GM12878 (cell line): ENCODE results near the gene RCC2. TPM values are rescaled to one million over a fixed set of nuclear protein-coding genes. Genes with fewer than 3 reads are reported as not detected.

Source experiments
- ATAC-seq: fragments of 200-7000 bp; cut with Tn5 transposase; 3 replicates; pipeline ENCODE4 v1.9.1; 2020; ENCODE audit warnings: mild to moderate bottlenecking, moderate library complexity
- BruUV-seq: library from RNA; stranded (reverse); fragments of 400-500 nt; replicated peaks from 2 replicates; lab custom pipeline; 2021; lab: Mats Ljungman, UMichigan
- CTCF ChIA-PET: fragments of 300-600 bp; sonication (Branson Sonifier 250); formaldehyde crosslinking; extraction: SDS; loops from one replicate; lab custom pipeline; 2021; ENCODE audit warnings: inconsistent platforms; lab: Yijun Ruan, JAX
- POLR2A ChIA-PET: fragments of 350-600 bp; formaldehyde crosslinking; extraction: SDS; loops from one replicate; lab custom pipeline; 2021; ENCODE audit warnings: inconsistent platforms; lab: Charles Lee
- RAD21 ChIA-PET: fragments of 300-600 bp; sonication (Branson Sonifier 250); formaldehyde crosslinking; loops from one replicate; lab custom pipeline; 2023; ENCODE audit warnings: antibody characterized with exemption; ENCODE audit not compliant: unreplicated experiment; lab: Charles Lee
- SMC1A ChIA-PET: fragments of 300-600 bp; sonication (Branson Sonifier 250); formaldehyde crosslinking; loops from one replicate; lab custom pipeline; 2023; ENCODE audit not compliant: unreplicated experiment, uncharacterized antibody; lab: Charles Lee
- DNase-seq: peaks from one replicate; pipeline ENCODE4 v3.0.0-alpha.2; 2011; ENCODE audit warnings: low read depth, low spot score
- FAIRE-seq: peaks from 3 replicates; lab custom pipeline; 2011; peaks lifted over from hg19 to GRCh38; lab: Jason Lieb, UNC
- H2AFZ ChIP-seq: 2 replicates; pipeline ENCODE4 v1.6.0; 2011; ENCODE audit warnings: low read depth, low read length, control low read depth; ENCODE audit not compliant: control insufficient read depth
- H3K27ac ChIP-seq: 2 replicates; pipeline ENCODE4 v1.5.1; 2011; ENCODE audit warnings: control low read depth; ENCODE audit not compliant: control insufficient read depth, insufficient read depth
- H3K27me3 ChIP-seq, 2 experiments: replicated peaks in 1 of 2; 2 replicates each; pipeline versions ENCODE4 v1.6.0 to v1.6.1; 2011; ENCODE audit warnings: low read length in 1 of 2; ENCODE audit not compliant: control insufficient read depth in 2 of 2, insufficient read depth in 2 of 2
- H3K36me3 ChIP-seq, 2 experiments: 2 replicates each; pipeline ENCODE4 v1.5.1; 2011; ENCODE audit warnings: low read length in 1 of 2; ENCODE audit not compliant: control insufficient read depth in 2 of 2, insufficient read depth in 2 of 2
- H3K4me1 ChIP-seq: 2 replicates; pipeline ENCODE4 v1.6.1; 2011; ENCODE audit warnings: mild to moderate bottlenecking, low read length, moderate library complexity, mixed read lengths; ENCODE audit not compliant: control insufficient read depth, insufficient read depth
- H3K4me2 ChIP-seq: 2 replicates; pipeline ENCODE4 v1.6.0; 2011; ENCODE audit warnings: control low read depth; ENCODE audit not compliant: control insufficient read depth, insufficient read depth
- H3K4me3 ChIP-seq: fragments of 200-600 bp; sonication (generic); 2 replicates; pipeline ENCODE4 v1.5.1; 2016
- H3K79me2 ChIP-seq: 2 replicates; pipeline ENCODE4 v1.6.0; 2011; ENCODE audit warnings: low read length; ENCODE audit not compliant: control insufficient read depth, insufficient read depth
- H3K9ac ChIP-seq: 2 replicates; pipeline ENCODE4 v1.8.0; 2011; ENCODE audit warnings: low read length, control low read depth, mixed read lengths; ENCODE audit not compliant: control insufficient read depth, insufficient read depth
- H3K9me3 ChIP-seq: replicated peaks from 3 replicates; pipeline ENCODE4 v1.5.1; 2011; ENCODE audit warnings: mild to moderate bottlenecking, low read length; ENCODE audit not compliant: control insufficient read depth, insufficient read depth
- H4K20me1 ChIP-seq: 2 replicates; pipeline ENCODE4 v1.6.0; 2011; ENCODE audit not compliant: control insufficient read depth, insufficient read depth
- IKZF1 ChIP-seq: fragments of 450-650 bp; conservative IDR thresholded peaks from 2 replicates; pipeline ENCODE4 v1.6.1; 2017; ENCODE audit warnings: antibody characterized with exemption, mild to moderate bottlenecking
- JUNB ChIP-seq: IDR thresholded peaks from 2 replicates; pipeline ENCODE4 v1.6.1; 2016; ENCODE audit warnings: antibody characterized with exemption, mild to moderate bottlenecking
- NBN ChIP-seq: fragments of 450-650 bp; IDR thresholded peaks from 2 replicates; pipeline ENCODE4 v1.6.1; 2016
- NR2C2 ChIP-seq: IDR thresholded peaks from 2 replicates; pipeline ENCODE4 v1.6.1; 2011; ENCODE audit warnings: borderline replicate concordance, low read depth; ENCODE audit not compliant: control insufficient read depth, insufficient read length
- RB1 ChIP-seq: fragments of 450-650 bp; formaldehyde crosslinking; IDR thresholded peaks from 2 replicates; pipeline ENCODE4 v1.6.1; 2017; ENCODE audit warnings: mild to moderate bottlenecking, borderline replicate concordance
- SMAD5 ChIP-seq: IDR thresholded peaks from 2 replicates; pipeline ENCODE4 v1.6.1; 2016; ENCODE audit warnings: antibody characterized with exemption, low read depth
- SRF ChIP-seq, 2 experiments: IDR thresholded peaks; 2 replicates each; pipeline ENCODE4 v1.6.1; 2011; ENCODE audit warnings: low read depth in 2 of 2, low read length in 2 of 2, mild to moderate bottlenecking in 1 of 2, moderate library complexity in 1 of 2
- YBX1 ChIP-seq: fragments of 450-650 bp; IDR thresholded peaks from 2 replicates; pipeline ENCODE4 v1.6.1; 2016; ENCODE audit warnings: antibody characterized with exemption
- WGBS: methylation state at CpG from one replicate; pipeline ENCODE4 v1.1.6; 2016; ENCODE audit warnings: low lambda C conversion rate; ENCODE audit not compliant: insufficient replicate concordance, insufficient coverage; ENCODE audit errors: missing lambda C conversion rate; 5-methylcytosine and 5-hydroxymethylcytosine counted together
- in situ Hi-C: fragments of 300-500 bp; cut with MboI; formaldehyde crosslinking; loops from 9 replicates; pipeline ENCODE4 v1.14.3; 2018; ENCODE audit warnings: mixed read lengths
- intact Hi-C: fragments of 100-400 bp; cut with micrococcal nuclease; formaldehyde crosslinking; loops from one replicate; pipeline ENCODE4 v1.14.2; 2022; ENCODE audit not compliant: unreplicated experiment
- polyA plus RNA-seq, 11 experiments: library from polyadenylated mRNA; depleted of rRNA in 4 of 11; unstranded in 6 of 11; stranded (reverse) in 5 of 11; fragments of >200 nt; fragmentation: Nextera tagmentation in 4 of 11; fragmentation: Illumina TruSeq in 1 of 11; extraction: Ambion mirVana in 4 of 11; extraction: Trizol in 1 of 11; gene quantifications; 1 replicate in 1 of 11; 2 replicates in 10 of 11; pipeline versions ENCODE4 v1.2.1 to v1.2.3, GENCODE V29; 2011 to 2016; ENCODE audit warnings: inconsistent platforms in 2 of 11, missing spikeins in 2 of 11, low read depth in 1 of 11
- total RNA-seq, 4 experiments: library from RNA; depleted of rRNA in 3 of 4; stranded (reverse); fragments of >200 nt in 3 of 4; fragmentation: Illumina TruSeq in 1 of 4; extraction: Trizol in 1 of 4; gene quantifications; 2 replicates each; pipeline versions ENCODE4 v1.2.1 to v1.2.3, GENCODE V29; 2013 to 2021
- TF ChIP-seq, protein P1 (sequence below): fragments of 150-350 bp; IDR thresholded peaks from 2 replicates; pipeline ENCODE4 v1.6.1; 2014; ENCODE audit warnings: mild to moderate bottlenecking, low read depth, low read length

Gene RCC2
- total and polyA plus RNA-seq, 10 of the 15 experiments (the other 5 are each of a cell fraction or from before 2014, with no cell fraction given) = 10.7 to 176 (median 85.5) TPM

- no peak overlapping the region for H3K9ac ChIP-seq
- H3K4me3 ChIP-seq = no peak overlapping the region
- no peak overlapping the region for H3K27ac ChIP-seq
- no peaks in the 10 kb centered on the region; a peak in 1 of 4 replicates for H3K27me3 ChIP-seq
- no TSS peak for BruUV-seq
- DNase-seq (no peak), ATAC-seq (no peak), FAIRE-seq (no peak)
- ChIA-PET CTCF (no interaction called here), POLR2A (no interaction called here), RAD21 (no interaction called here), SMC1A (no interaction called here)
- no peaks in the 10 kb centered on the region for H3K4me1 ChIP-seq
- no peaks in the 10 kb centered on the region for H3K79me2 ChIP-seq
- H3K9me3 ChIP-seq = no peaks in the 10 kb centered on the region
- 46% methylated on average over 4 of the region's 4 CpGs for WGBS
- intact Hi-C loops = no loop called here
- no peaks in the 10 kb centered on the region for H4K20me1 ChIP-seq
- no peak overlapping the region for H2AFZ ChIP-seq
- in situ Hi-C loops = no loop called here
- no peak for TF ChIP-seq YBX1
- TF ChIP-seq RB1 = no peak
- TF ChIP-seq, protein P1, sequence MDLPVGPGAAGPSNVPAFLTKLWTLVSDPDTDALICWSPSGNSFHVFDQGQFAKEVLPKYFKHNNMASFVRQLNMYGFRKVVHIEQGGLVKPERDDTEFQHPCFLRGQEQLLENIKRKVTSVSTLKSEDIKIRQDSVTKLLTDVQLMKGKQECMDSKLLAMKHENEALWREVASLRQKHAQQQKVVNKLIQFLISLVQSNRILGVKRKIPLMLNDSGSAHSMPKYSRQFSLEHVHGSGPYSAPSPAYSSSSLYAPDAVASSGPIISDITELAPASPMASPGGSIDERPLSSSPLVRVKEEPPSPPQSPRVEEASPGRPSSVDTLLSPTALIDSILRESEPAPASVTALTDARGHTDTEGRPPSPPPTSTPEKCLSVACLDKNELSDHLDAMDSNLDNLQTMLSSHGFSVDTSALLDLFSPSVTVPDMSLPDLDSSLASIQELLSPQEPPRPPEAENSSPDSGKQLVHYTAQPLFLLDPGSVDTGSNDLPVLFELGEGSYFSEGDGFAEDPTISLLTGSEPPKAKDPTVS = no peak
- no peak for TF ChIP-seq NR2C2
- TF ChIP-seq NBN = no peak
- TF ChIP-seq SMAD5 = no peak
- TF ChIP-seq IKZF1 = no peak
- TF ChIP-seq JUNB = no peak
- no peak for TF ChIP-seq SRF (IDR thresholded peaks at IDR 0.05; ENCODE audit: low read depth in 2 of 2, low read length in 2 of 2)
- no peaks in the 10 kb centered on the region for H3K36me3 ChIP-seq
- no peak overlapping the region for H3K4me2 ChIP-seq
Measured at GRCh38 chr1:17361687-17362086, 77.8 kb downstream of the RCC2 start.
